ENCODE data around the gene ARHGAP23. TPM values are rescaled to one million over a fixed set of nuclear protein-coding genes. Genes with fewer than 3 reads are reported as not detected.

ARHGAP23 gene
- total RNA-seq, 1 donor from 2014 or later: 0.57 TPM

DNA sequence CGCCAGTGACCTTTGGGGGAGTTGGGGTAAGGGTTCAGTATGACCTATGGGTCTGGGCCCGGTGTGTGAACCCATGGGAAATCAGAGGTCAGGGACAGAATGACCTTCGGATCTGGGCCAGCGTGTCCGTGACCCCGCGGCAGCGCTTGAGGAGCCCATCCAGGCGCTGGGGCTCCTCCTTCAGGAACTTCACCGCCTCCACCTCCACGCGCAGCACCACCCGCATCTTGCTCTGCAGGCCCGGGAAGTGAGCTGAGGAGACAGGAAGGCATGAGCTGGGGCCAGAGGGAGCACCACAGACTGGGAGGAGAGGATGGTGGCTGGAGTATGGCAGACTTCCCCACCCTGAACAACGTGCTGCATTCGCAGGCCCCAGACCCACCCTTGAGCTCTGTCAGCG lies 124.1 kb downstream of the ARHGAP23 start:
- Mint-ChIP-seq H3K36me3 (ENCODE audit: low read depth) (no peaks in the 10 kb centered on the region), H3K4me3 (no peak overlapping the region), H3K4me1 (ENCODE audit: low read depth) (no peaks in the 10 kb centered on the region), H3K27ac (no peak overlapping the region), H3K27me3 (ENCODE audit: insufficient read depth) (peaks cover 17% of the 10 kb centered on the region), H3K9me3 (no peaks in the 10 kb centered on the region)
- intact Hi-C loops (cut with micrococcal nuclease): no loop called here
- DNase-seq (ENCODE audit: low spot score): no peak

DNA sequence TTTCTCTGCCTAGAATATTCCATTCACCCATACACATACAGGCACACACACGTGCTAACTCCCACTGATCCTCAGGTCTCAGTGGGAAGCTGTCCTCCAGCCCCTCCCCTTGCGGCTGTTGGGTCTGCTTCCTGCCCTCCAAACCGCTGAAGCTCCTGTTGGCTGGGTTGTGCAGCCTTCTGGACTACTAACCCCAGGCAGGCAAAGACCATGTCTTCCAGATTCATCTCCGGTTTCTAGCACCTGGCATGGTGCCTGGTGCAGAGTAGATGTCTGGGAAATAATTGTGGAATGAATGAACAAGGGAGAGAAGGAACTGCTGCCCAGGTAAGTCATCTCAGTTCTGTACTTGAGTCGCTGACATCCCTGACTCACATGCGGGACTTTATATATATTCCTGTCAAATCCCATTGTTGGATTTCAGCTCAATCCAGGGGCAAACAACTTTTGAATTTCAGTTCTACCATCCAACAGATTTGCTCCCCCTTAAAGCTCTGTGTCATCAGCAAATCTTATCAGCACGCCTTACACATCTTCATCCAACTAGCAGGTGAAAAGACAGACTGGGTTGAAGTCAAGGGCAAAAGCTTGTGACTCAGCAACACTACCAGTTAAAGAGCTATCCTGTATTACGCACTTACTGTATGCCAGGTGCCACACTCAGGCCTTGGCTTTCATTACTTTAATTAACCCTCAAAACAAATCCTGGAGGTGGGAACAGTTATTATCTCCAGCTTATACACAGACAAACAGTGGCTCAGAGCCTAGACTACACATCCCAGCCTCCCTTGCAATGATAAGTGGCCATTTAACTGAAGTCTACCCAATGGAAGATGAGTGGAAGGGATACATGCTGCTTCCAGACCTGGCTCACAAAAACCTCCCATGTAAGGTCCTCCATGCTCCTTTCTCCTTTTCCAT lies 126.4 kb downstream of the ARHGAP23 start:
- intact Hi-C loops (cut with micrococcal nuclease): no loop called here
- no peak overlapping the region for H3K4me3 Mint-ChIP-seq
- no peak overlapping the region for H3K27ac Mint-ChIP-seq

DNA sequence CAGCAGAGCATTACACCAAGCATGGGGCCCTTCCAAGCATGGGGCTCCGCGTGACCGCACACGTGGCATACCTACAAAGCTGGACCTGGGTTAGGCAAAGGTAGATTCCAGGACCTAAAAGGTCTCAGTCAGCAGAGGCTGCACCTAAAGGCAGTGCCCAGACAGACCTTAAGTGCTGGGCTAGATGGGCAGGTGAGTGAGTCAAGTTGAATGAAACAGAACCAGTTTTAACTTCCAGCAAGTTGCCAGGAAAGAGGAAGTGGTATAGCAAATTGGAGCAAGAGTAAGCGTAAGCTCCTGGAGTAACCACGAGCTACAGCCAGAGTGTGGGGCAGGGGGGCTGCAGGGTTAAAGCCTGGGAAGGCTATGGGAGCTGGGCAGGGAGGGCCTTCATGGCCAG lies 128.0 kb downstream of the ARHGAP23 start:
- intact Hi-C loops (cut with micrococcal nuclease): no loop called here
- Mint-ChIP-seq H3K36me3 (ENCODE audit: low read depth) (peaks cover 3% of the 10 kb centered on the region), H3K27ac (no peak overlapping the region), H3K9me3 (no peaks in the 10 kb centered on the region), H3K4me1 (ENCODE audit: low read depth) (peaks cover 27% of the 10 kb centered on the region), H3K27me3 (ENCODE audit: insufficient read depth) (peaks cover 36% of the 10 kb centered on the region), H3K4me3 (no peak overlapping the region)
- DNase-seq (ENCODE audit: low spot score): no peak

More for the DNA sequence above, 126.4 kb downstream of the ARHGAP23 start:
- DNase-seq (ENCODE audit: low spot score): no peak
- H3K36me3 Mint-ChIP-seq (ENCODE audit: low read depth): no peaks in the 10 kb centered on the region
- H3K27me3 Mint-ChIP-seq (ENCODE audit: insufficient read depth): peaks cover 22% of the 10 kb centered on the region
- H3K4me1 Mint-ChIP-seq (ENCODE audit: low read depth): peaks cover 18% of the 10 kb centered on the region
- H3K9me3 Mint-ChIP-seq: no peaks in the 10 kb centered on the region

DNA sequence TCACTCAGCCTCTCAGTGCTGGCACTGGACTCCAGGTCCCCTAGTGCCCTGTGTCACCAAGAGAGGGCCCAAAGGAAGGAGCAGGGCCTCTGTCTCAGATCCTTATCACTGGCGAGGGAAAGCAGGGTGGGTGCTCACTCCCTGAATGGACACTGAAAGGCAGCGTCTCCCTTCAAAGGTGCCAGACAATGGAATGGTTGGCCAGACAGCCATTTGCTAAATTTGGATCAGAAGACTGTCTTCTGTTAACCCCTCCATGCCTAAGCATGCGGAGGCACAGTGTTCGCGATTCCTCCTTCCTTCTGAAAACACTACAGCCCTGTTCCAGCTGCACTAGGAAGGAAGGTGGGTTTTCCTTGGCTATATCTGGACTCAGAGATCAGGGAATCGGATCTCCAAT lies 129.1 kb downstream of the ARHGAP23 start:
- Mint-ChIP-seq H3K27me3 (ENCODE audit: insufficient read depth) (peaks cover 41% of the 10 kb centered on the region), H3K4me1 (ENCODE audit: low read depth) (peaks cover 27% of the 10 kb centered on the region)

DNA sequence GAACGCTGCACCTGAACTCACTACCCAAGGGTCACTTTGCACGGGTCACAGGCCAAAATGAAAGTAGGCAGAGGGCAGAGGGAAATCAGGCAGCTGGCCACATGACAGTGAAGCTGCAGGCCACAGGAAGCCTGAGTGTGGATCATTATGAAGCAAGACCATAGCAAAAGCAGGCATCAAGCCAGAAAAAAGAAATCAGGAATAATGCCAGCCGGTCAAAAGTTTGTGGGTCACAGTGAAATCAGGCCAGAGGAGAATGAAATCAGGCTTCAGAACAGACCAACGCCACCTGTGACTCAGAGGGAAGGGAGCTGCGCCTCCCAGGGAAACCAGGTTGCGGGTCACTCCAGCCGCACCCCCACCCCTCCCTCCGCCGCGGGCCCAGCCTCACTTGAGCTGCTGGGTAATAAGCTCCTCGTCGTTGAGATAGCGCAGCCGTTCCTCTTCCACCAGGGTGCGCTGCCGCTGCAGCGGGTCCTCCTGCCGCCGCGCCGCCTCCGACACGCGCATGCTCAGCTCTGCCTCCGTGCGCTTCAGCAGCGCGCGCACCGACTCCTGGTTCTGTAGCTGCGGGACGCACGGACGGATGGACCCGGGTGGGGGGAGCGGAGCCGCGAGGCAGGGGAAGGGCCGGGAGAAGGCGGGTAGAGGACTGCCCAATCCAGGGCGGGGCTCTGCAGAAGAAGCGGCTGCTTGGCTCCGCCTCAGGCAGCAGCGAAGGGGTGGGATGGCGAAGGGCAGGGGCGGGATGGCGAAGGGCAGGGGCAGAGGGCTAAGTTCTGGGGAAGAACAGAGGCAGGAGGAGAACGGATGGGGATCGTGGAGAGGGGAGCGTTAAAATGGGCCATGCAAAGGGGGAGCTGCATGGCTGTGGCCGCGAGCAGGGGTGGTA lies 129.8 kb downstream of the ARHGAP23 start:
- peak; percentile 87 for DNase-seq (ENCODE audit: low spot score)
- peaks cover 48% of the 10 kb centered on the region for H3K27me3 Mint-ChIP-seq (ENCODE audit: insufficient read depth)
- no peaks in the 10 kb centered on the region for H3K9me3 Mint-ChIP-seq
- peak overlapping the region; percentile 95 for H3K4me3 Mint-ChIP-seq
- H3K36me3 Mint-ChIP-seq (ENCODE audit: low read depth): peaks cover 3% of the 10 kb centered on the region
- intact Hi-C loops (cut with micrococcal nuclease): loop anchor here (1.0 to 2.0 kb wide), 4 partner anchors 26 to 195 kb away; partner anchors contain the start of gene PSMB3
- H3K4me1 Mint-ChIP-seq (ENCODE audit: low read depth): peaks cover 27% of the 10 kb centered on the region
- peak overlapping the region; percentile 69 for H3K27ac Mint-ChIP-seq

More for the DNA sequence above, 129.1 kb downstream of the ARHGAP23 start:
- Mint-ChIP-seq H3K4me3 (peak overlapping the region; percentile 37), H3K9me3 (no peaks in the 10 kb centered on the region), H3K36me3 (ENCODE audit: low read depth) (peaks cover 3% of the 10 kb centered on the region), H3K27ac (no peak overlapping the region)
- DNase-seq (ENCODE audit: low spot score): no peak
- intact Hi-C loops (cut with micrococcal nuclease): no loop called here

DNA sequence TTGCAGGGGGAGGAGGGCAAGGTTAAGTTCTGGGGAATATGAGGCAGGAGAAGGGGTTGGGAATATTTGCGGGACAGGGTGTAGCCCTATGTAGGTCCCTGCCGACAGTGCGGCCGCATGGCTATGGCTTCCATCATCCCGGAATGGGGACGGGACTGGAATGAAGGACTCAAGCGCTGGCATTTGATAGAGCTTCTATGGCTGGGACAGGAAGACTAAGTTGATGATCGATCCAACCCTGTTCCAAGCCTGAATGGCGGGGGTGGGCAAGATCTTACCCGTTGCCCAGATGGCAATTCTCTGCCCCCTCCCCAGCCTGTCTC lies 130.4 kb downstream of the ARHGAP23 start:
- H3K4me1 Mint-ChIP-seq (ENCODE audit: low read depth): peaks cover 27% of the 10 kb centered on the region
- DNase-seq (ENCODE audit: low spot score): peak; percentile 25
- intact Hi-C loops (cut with micrococcal nuclease): loop anchor here (1.0 to 2.0 kb wide), 4 partner anchors 26 to 194 kb away; partner anchors contain the start of gene PSMB3
- H3K36me3 Mint-ChIP-seq (ENCODE audit: low read depth): peaks cover 3% of the 10 kb centered on the region
- H3K27me3 Mint-ChIP-seq (ENCODE audit: insufficient read depth): peaks cover 49% of the 10 kb centered on the region
- no peaks in the 10 kb centered on the region for H3K9me3 Mint-ChIP-seq
- peak overlapping the region; percentile 69 for H3K27ac Mint-ChIP-seq
- H3K4me3 Mint-ChIP-seq: peak overlapping the region; percentile 95

DNA sequence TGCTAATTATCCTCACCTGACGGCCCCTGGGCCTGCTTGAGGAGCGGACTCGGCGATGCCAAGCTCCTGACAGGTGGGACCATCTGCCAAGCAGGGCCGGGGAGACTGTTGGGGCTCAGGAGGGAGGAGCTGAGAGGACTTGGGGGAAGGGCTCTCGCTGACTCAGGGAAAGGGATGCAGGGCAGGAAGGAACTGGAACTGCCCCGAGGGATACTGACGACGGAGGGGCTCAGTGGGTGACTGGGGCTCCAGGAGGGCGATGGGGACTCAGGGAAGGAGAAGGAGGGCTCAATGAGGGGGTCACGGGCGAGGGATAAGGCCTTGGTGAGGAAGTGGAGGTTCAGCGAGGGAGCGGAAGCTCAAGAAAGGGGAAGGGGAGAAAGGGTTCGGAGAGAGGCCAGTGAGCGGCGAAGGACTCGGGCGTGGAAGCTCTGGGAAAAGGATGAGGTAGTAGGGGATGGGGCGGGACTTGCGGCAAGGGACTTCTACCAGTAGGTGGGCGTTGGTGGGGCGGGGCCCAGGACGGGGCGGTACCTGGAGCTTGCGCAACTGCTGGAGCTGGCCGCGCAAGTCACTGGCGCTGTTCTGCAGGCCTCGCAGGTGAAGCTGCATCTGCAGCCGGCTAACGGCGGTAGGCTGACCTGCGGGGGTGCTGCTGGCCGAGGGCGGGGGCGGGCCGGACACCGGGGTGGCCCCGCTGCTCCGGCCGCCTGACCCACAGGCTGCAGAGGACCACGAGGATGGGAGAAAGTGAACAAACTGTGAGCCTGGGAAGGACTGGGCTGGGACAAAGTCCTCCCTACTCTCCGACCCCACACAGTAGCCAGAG lies 131.0 kb downstream of the ARHGAP23 start:
- peak; percentile 82 for DNase-seq (ENCODE audit: low spot score)
- Mint-ChIP-seq H3K4me1 (ENCODE audit: low read depth) (peaks cover 27% of the 10 kb centered on the region), H3K36me3 (ENCODE audit: low read depth) (peaks cover 3% of the 10 kb centered on the region), H3K27me3 (ENCODE audit: insufficient read depth) (peaks cover 54% of the 10 kb centered on the region), H3K4me3 (peak overlapping the region; percentile 95), H3K9me3 (no peaks in the 10 kb centered on the region), H3K27ac (peak overlapping the region; percentile 69)
- intact Hi-C loops (cut with micrococcal nuclease): loop anchor here (2.0 kb wide), 2 partner anchors 48 to 194 kb away; partner anchors contain the start of gene PSMB3

DNA sequence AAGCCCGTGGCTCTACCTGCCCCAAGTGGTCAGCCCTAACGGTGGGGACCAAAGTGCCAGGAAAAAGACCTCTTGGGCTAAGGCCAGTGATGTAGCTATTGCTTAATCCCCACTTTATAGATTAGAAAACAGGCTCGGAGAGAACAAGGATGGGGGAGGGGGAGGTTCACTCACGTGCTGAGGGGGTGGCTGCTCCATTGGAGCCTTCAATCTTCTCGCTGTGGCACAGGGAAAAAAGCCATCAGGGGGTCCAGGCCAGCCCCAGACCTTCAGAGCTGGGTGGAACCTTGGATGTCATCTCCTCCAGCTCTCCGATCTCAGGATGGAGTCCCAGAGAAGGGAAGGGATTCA lies 131.6 kb downstream of the ARHGAP23 start:
- peaks cover 56% of the 10 kb centered on the region for H3K27me3 Mint-ChIP-seq (ENCODE audit: insufficient read depth)
- DNase-seq (ENCODE audit: low spot score): no peak

DNA sequence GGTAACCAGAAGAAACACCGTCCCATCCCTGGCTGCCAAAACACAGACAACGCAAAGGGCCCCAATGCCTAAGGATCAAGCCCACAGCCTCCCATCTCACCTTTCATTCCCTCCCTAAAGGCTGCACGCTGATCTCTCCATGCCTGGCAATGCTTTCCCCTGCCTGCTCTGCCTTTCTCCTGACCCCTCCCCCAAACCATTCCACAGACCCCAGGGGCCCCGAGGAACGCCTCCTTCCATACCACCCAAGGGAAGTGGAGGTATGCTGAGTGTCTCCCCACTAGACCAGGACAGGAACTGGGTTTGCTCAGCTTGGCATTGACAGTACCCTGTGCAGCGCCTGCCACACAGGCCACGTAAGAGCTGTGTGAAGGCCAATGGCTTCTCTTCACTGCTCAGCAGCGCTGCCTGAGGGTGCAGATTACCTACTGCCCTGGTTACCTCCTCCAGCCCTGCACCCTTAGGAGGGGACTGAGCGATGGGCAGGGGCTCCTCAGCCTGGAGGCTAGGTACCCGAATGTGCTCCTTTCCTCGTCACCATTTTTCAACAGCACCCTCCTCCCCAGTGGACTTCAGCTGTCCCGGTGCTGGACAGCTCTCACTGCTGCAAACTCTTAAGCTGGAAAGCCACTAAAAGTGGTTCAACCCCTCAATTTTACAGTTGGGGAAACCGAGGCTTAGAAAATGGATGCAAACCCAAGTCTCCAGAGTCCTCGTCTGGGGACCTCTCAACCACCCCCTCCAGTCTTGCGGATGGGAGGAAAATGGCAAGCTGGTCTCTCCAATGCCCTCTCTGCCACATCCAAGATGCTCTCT lies 132.4 kb downstream of the ARHGAP23 start:
- peak overlapping the region; percentile 67 for H3K27ac Mint-ChIP-seq
- peaks cover 3% of the 10 kb centered on the region for H3K36me3 Mint-ChIP-seq (ENCODE audit: low read depth)
- DNase-seq (ENCODE audit: low spot score): no peak
- H3K9me3 Mint-ChIP-seq: no peaks in the 10 kb centered on the region
- intact Hi-C loops (cut with micrococcal nuclease): loop anchor here (10.0 kb wide), 1 partner anchor 1616 kb away; the partner anchor contains the start of gene AATF
- H3K4me1 Mint-ChIP-seq (ENCODE audit: low read depth): peaks cover 27% of the 10 kb centered on the region
- H3K27me3 Mint-ChIP-seq (ENCODE audit: insufficient read depth): peaks cover 58% of the 10 kb centered on the region
- peak overlapping the region; percentile 35 for H3K4me3 Mint-ChIP-seq

More for the DNA sequence above, 131.6 kb downstream of the ARHGAP23 start:
- no peak overlapping the region for H3K4me3 Mint-ChIP-seq
- H3K9me3 Mint-ChIP-seq: no peaks in the 10 kb centered on the region
- intact Hi-C loops (cut with micrococcal nuclease): loop anchor here (2.0 to 10.0 kb wide), 3 partner anchors 47 to 1615 kb away; partner anchors contain the start of genes AATF and PSMB3
- H3K4me1 Mint-ChIP-seq (ENCODE audit: low read depth): peaks cover 27% of the 10 kb centered on the region
- peaks cover 3% of the 10 kb centered on the region for H3K36me3 Mint-ChIP-seq (ENCODE audit: low read depth)
- no peak overlapping the region for H3K27ac Mint-ChIP-seq

DNA sequence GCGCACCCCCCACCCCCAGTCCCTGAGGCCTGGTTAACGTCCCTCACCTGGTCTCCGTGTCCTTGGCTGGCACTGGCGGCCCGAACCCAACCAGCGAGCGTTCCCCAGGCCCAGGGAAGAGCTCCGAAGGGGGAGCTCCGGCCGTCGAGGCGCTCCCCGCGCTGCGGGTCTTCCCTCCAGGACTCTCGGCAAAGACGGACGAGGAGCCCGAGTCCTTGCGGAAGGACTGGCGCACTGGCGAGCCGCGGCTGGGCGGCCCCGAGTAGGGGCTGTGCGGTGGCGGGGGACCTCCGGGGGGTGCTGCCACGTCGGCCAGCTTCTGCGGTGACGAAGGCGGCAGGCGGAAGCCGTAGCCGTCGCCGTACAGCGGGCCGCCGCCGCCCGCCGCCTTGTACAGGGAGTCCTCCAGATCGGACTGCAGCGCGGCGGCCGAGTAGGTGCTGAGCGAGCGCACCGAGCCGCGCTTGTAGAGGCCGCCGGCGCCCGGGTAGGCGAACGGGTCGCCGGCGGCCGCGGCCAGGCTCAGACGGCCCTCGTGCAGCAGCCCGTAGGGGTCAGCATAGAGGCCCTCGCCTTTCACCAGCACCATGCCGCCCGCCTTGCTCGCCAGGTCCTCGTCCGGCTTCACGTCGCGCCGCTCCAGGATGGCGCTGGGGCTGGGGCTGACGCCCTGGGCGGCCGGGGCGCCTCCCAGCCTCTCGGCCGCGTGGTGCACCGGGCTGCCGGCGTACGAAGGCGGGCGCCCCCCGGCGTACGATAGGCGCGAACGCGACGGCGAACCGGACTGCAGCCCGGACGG lies 133.4 kb downstream of the ARHGAP23 start:
- no peak overlapping the region for H3K27ac Mint-ChIP-seq
- peaks cover 3% of the 10 kb centered on the region for H3K36me3 Mint-ChIP-seq (ENCODE audit: low read depth)
- no peak for DNase-seq (ENCODE audit: low spot score)
- H3K4me1 Mint-ChIP-seq (ENCODE audit: low read depth): peaks cover 27% of the 10 kb centered on the region
- peaks cover 57% of the 10 kb centered on the region for H3K27me3 Mint-ChIP-seq (ENCODE audit: insufficient read depth)
- no peak overlapping the region for H3K4me3 Mint-ChIP-seq
- H3K9me3 Mint-ChIP-seq: no peaks in the 10 kb centered on the region
- intact Hi-C loops (cut with micrococcal nuclease): loop anchor here (10.0 kb wide), 1 partner anchor 1617 kb away; the partner anchor contains the start of gene AATF
